H4 (cell line): ENCODE measurements around the gene COBLL1. TPM values are rescaled to one million over a fixed set of nuclear protein-coding genes. Genes with fewer than 3 reads are reported as not detected.

Source experiments
- total RNA-seq: library from RNA; depleted of rRNA; stranded (reverse); fragments of >200 nt; shearing (Covaris generic); gene quantifications from 2 replicates; pipeline ENCODE4 v1.2.3, GENCODE V29; 2014; rRNA removed

COBLL1 gene
- total RNA-seq, 1 experiment from 2014 or later, result 15.8 TPM

Other genes starting within 250 kb of the COBLL1 start
- gene GRB14, start 220.3 kb downstream of the COBLL1 start, total RNA-seq, result 0.48 and 2.6 TPM in 2 replicates
- not detected in 2 replicates for gene SLC38A11, start 113.7 kb upstream of the COBLL1 start, total RNA-seq